SK-N-SH (cell line): ENCODE measurements around the gene PGM5.

Experiments
- CTCF ChIP-seq: fragments of 200-600 bp; sonication (generic); IDR thresholded peaks from 2 replicates; pipeline ENCODE4 v1.6.1; 2017; ENCODE audit warnings: antibody characterized with exemption, mild to moderate bottlenecking, moderate library complexity
- EP300 ChIP-seq, 2 experiments: IDR thresholded peaks; 2 replicates each; pipeline versions ENCODE4 v1.4.0 to v1.6.1; 2012; ENCODE audit warnings: borderline replicate concordance in 1 of 2, low read depth in 1 of 2, low read length in 1 of 2
- EZH2phosphoT487 ChIP-seq: fragments of 200-600 bp; sonication (generic); IDR thresholded peaks from 2 replicates; pipeline ENCODE4 v1.6.1; 2017; ENCODE audit warnings: low read depth, mixed run types, mild to moderate bottlenecking, antibody characterized with exemption, moderate library complexity, borderline replicate concordance
- FOXJ3 ChIP-seq: sonication (generic); formaldehyde crosslinking; IDR thresholded peaks from 2 replicates; pipeline ENCODE4 v1.5.1; 2020; ENCODE audit warnings: mild to moderate bottlenecking, missing genetic modification reagents
- FOXM1 ChIP-seq: IDR thresholded peaks from 2 replicates; pipeline ENCODE4 v1.4.0; 2012; ENCODE audit warnings: low read depth, mild to moderate bottlenecking
- MAX ChIP-seq: IDR thresholded peaks from 2 replicates; pipeline ENCODE4 v1.4.0; 2012; ENCODE audit warnings: low read depth
- MXI1 ChIP-seq: IDR thresholded peaks from 2 replicates; pipeline ENCODE4 v1.6.1; 2012; ENCODE audit warnings: mild to moderate bottlenecking, low read depth, low read length, improper control_type of control experiment
- PBX3 ChIP-seq: IDR thresholded peaks from 2 replicates; pipeline ENCODE4; 2012
- RAD21 ChIP-seq: IDR thresholded peaks from 2 replicates; pipeline ENCODE4 v1.6.1; 2012; ENCODE audit warnings: mild to moderate bottlenecking, low read length
- USF2 ChIP-seq: fragments of 150-350 bp; IDR thresholded peaks from 2 replicates; pipeline ENCODE4 v1.6.1; 2017; ENCODE audit warnings: antibody characterized with exemption, low read length, low read depth, borderline replicate concordance
- YY1 ChIP-seq: IDR thresholded peaks from 2 replicates; pipeline ENCODE4 v1.4.0; 2012; ENCODE audit warnings: low read depth, mild to moderate bottlenecking

GRCh38 chr9:68548241-68548640 lies 191.8 kb downstream of the PGM5 start:
- no peak for TF ChIP-seq EP300 (IDR thresholded peaks at IDR 0.05; ENCODE audit: borderline replicate concordance in 1 of 2, low read depth in 1 of 2, low read length in 1 of 2)
- no peak for TF ChIP-seq CTCF
- no peak for TF ChIP-seq FOXM1
- TF ChIP-seq YY1 = no peak
- no peak for TF ChIP-seq FOXJ3 (CRISPR knock-in tag)
- TF ChIP-seq USF2 = no peak
- TF ChIP-seq MXI1 = no peak
- TF ChIP-seq PBX3 = no peak
- no peak for TF ChIP-seq EZH2phosphoT487
- no peak for TF ChIP-seq RAD21
- no peak for TF ChIP-seq MAX
